ENCODE measurements around the gene TUBG2.

DNA sequence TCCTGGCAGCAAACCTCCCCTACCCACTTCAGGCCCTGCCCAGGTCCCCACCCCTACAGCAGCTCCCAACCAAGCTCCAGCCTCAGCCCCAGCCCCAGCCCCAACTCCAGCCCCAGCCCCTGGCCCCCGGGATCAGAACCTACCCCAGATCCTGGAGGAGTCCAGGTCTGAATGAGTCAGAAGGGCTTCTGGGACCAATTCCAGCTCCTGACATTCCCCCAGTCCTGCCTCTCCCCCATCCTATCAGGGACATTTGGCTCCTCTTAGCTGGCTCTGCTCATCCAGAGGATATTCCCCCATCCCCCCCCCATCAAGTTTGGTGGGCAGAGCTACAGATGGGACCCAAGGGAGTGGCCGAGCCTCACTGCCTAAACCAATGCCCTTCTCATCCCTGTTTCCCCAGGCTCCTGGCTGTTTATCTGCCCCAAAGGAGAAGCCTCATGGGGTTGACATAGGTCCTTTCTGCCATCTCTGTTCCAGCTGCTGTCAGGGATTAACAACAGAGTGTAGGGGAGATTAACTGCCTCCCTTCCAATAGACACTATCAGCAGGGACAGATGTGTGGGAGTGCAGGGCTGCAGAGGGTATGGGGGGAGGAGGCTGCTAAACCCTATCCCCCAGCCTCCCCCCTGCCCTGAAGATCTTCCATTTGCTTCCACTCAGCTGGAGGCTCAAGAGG, 39.8 kb downstream of the TUBG2 start:
- TF ChIP-seq, protein P1, sequence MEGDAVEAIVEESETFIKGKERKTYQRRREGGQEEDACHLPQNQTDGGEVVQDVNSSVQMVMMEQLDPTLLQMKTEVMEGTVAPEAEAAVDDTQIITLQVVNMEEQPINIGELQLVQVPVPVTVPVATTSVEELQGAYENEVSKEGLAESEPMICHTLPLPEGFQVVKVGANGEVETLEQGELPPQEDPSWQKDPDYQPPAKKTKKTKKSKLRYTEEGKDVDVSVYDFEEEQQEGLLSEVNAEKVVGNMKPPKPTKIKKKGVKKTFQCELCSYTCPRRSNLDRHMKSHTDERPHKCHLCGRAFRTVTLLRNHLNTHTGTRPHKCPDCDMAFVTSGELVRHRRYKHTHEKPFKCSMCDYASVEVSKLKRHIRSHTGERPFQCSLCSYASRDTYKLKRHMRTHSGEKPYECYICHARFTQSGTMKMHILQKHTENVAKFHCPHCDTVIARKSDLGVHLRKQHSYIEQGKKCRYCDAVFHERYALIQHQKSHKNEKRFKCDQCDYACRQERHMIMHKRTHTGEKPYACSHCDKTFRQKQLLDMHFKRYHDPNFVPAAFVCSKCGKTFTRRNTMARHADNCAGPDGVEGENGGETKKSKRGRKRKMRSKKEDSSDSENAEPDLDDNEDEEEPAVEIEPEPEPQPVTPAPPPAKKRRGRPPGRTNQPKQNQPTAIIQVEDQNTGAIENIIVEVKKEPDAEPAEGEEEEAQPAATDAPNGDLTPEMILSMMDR (IDR thresholded peaks at IDR 0.05; ENCODE audit: borderline replicate concordance, extremely low read depth, low read length, poor library complexity, severe bottlenecking): no peak
- TF ChIP-seq EZH2 (IDR thresholded peaks at IDR 0.05; ENCODE audit: borderline replicate concordance, low read depth, low read length, severe bottlenecking): no peak

Data from DND-41 (cell line).